H9 (cell line): ENCODE results near the gene L1CAM. TPM values are rescaled to one million over a fixed set of nuclear protein-coding genes. Genes with fewer than 3 reads are reported as not detected.
A peak's percentile ranks its signal among the peaks of the same experiment; 100 is the strongest.

ENCODE experiments used
- DNase-seq: peaks from one replicate; pipeline ENCODE4 v3.0.0-alpha.2; 2017
- H2AFZ ChIP-seq: one replicate; pipeline ENCODE4 v1.6.1; 2013; ENCODE audit warnings: mild to moderate bottlenecking, low read length, control low read depth, moderate library complexity
- H2AK5ac ChIP-seq: 2 replicates; pipeline ENCODE4 v1.6.1; 2013; ENCODE audit warnings: low read length, control low read depth, mixed read lengths; ENCODE audit not compliant: insufficient read length
- H2BK120ac ChIP-seq: one replicate; pipeline ENCODE4 v1.6.1; 2013; ENCODE audit warnings: low read depth, mild to moderate bottlenecking, low read length, control low read depth, inconsistent platforms; ENCODE audit not compliant: poor library complexity, severe bottlenecking
- H2BK12ac ChIP-seq: 2 replicates; pipeline ENCODE4 v1.6.1; 2013; ENCODE audit warnings: low read length, control low read depth, mixed read lengths, low read depth; ENCODE audit not compliant: insufficient read length
- H2BK15ac ChIP-seq: 2 replicates; pipeline ENCODE4 v1.6.1; 2013; ENCODE audit warnings: low read depth, low read length, control low read depth
- H2BK20ac ChIP-seq: one replicate; pipeline ENCODE4 v1.6.1; 2013; ENCODE audit warnings: low read depth, mild to moderate bottlenecking, low read length, control low read depth, inconsistent platforms; ENCODE audit not compliant: poor library complexity, severe bottlenecking
- H2BK5ac ChIP-seq: 2 replicates; pipeline ENCODE4 v1.6.1; 2013; ENCODE audit warnings: low read length, control low read depth, mixed read lengths; ENCODE audit not compliant: insufficient read length
- H3K14ac ChIP-seq: 2 replicates; pipeline ENCODE4 v1.6.1; 2013; ENCODE audit warnings: low read length, control low read depth; ENCODE audit not compliant: insufficient read depth
- H3K18ac ChIP-seq: 2 replicates; pipeline ENCODE4 v1.6.1; 2013; ENCODE audit warnings: low read depth, mild to moderate bottlenecking, mixed read lengths, low read length, control low read depth; ENCODE audit not compliant: insufficient read length
- H3K23ac ChIP-seq: 2 replicates; pipeline ENCODE4 v1.6.1; 2013; ENCODE audit warnings: low read length, control low read depth, mixed read lengths, low read depth; ENCODE audit not compliant: insufficient read length
- H3K23me2 ChIP-seq: 2 replicates; pipeline ENCODE4 v1.6.1; 2013; ENCODE audit warnings: low read depth, mild to moderate bottlenecking, mixed read lengths, low read length, control low read depth; ENCODE audit not compliant: insufficient read length, poor library complexity, severe bottlenecking
- H3K27ac ChIP-seq: 2 replicates; pipeline ENCODE4 v1.5.1; 2013; ENCODE audit warnings: low read length, control low read depth, mixed read lengths, low read depth; ENCODE audit not compliant: insufficient read length
- H3K27me3 ChIP-seq: 2 replicates; pipeline ENCODE4 v1.6.1; 2013; ENCODE audit warnings: low read length, control low read depth, inconsistent platforms; ENCODE audit not compliant: insufficient read depth
- H3K4ac ChIP-seq: 2 replicates; pipeline ENCODE4 v1.6.1; 2013; ENCODE audit warnings: low read depth, mild to moderate bottlenecking, control low read depth, inconsistent platforms, low read length, moderate library complexity
- H3K4me1 ChIP-seq: 2 replicates; pipeline ENCODE4 v1.6.1; 2013; ENCODE audit warnings: low read length, control low read depth, inconsistent platforms; ENCODE audit not compliant: insufficient read depth
- H3K4me2 ChIP-seq: 2 replicates; pipeline ENCODE4 v1.6.1; 2013; ENCODE audit warnings: low read length, control low read depth, mixed read lengths; ENCODE audit not compliant: insufficient read length, insufficient read depth
- H3K56ac ChIP-seq: 2 replicates; pipeline ENCODE4 v1.6.1; 2013; ENCODE audit warnings: low read depth, mild to moderate bottlenecking, mixed read lengths, low read length, control low read depth; ENCODE audit not compliant: insufficient read length
- H3K79me1 ChIP-seq: 2 replicates; pipeline ENCODE4 v1.6.1; 2013; ENCODE audit warnings: low read depth, mild to moderate bottlenecking, moderate library complexity, low read length, control low read depth, inconsistent platforms; ENCODE audit not compliant: insufficient read depth, poor library complexity, severe bottlenecking
- H3K79me2 ChIP-seq: 2 replicates; pipeline ENCODE4 v1.6.1; 2013; ENCODE audit warnings: low read length, control low read depth, inconsistent platforms; ENCODE audit not compliant: insufficient read depth
- H3K9ac ChIP-seq: 2 replicates; pipeline ENCODE4 v1.6.1; 2013; ENCODE audit warnings: low read length, control low read depth, mixed read lengths; ENCODE audit not compliant: insufficient read length; ENCODE audit errors: extremely low read depth
- H3K9me3 ChIP-seq: one replicate; pipeline ENCODE4 v1.6.1; 2013; ENCODE audit warnings: low read depth, low read length, inconsistent platforms; ENCODE audit not compliant: control insufficient read depth
- H3T11ph ChIP-seq: one replicate; pipeline ENCODE4 v1.6.1; 2013; ENCODE audit warnings: mild to moderate bottlenecking, low read length, control low read depth, inconsistent platforms
- H4K20me1 ChIP-seq: one replicate; pipeline ENCODE4 v1.6.1; 2013; ENCODE audit not compliant: control insufficient read depth, insufficient read length, insufficient read depth
- H4K5ac ChIP-seq: 2 replicates; pipeline ENCODE4 v1.6.1; 2013; ENCODE audit warnings: low read depth, mild to moderate bottlenecking, mixed read lengths, low read length, control low read depth; ENCODE audit not compliant: insufficient read length
- H4K8ac ChIP-seq: replicated peaks from 2 replicates; pipeline ENCODE4 v1.6.1; 2013; ENCODE audit warnings: low read length, control low read depth, mixed read lengths, low read depth; ENCODE audit not compliant: insufficient read length
- H4K91ac ChIP-seq: 2 replicates; pipeline ENCODE4 v1.6.1; 2013; ENCODE audit warnings: low read depth, mild to moderate bottlenecking, moderate library complexity, mixed read lengths, low read length, control low read depth; ENCODE audit not compliant: insufficient read length
- H3K27ac Mint-ChIP-seq, 3 experiments: 2 replicates in 2 of 3; 3 replicates in 1 of 3; pipeline ENCODE4 v1.8.0; 2020 to 2021; ENCODE audit warnings: mixed read lengths in 3 of 3, mild to moderate bottlenecking in 1 of 3, moderate library complexity in 1 of 3
- H3K27me3 Mint-ChIP-seq: 2 replicates; pipeline ENCODE4 v1.8.0; 2021; ENCODE audit warnings: low read depth, mild to moderate bottlenecking, moderate library complexity, mixed read lengths
- H3K36me3 Mint-ChIP-seq, 3 experiments: 2 replicates in 2 of 3; 3 replicates in 1 of 3; pipeline ENCODE4 v1.8.0; 2020 to 2021; ENCODE audit warnings: low read depth in 3 of 3, mixed read lengths in 3 of 3; ENCODE audit not compliant: insufficient read depth in 1 of 3
- H3K4me1 Mint-ChIP-seq, 2 experiments: 2 replicates each; pipeline ENCODE4 v1.8.0; 2020; ENCODE audit warnings: mixed read lengths in 2 of 2
- H3K4me3 Mint-ChIP-seq, 2 experiments: 2 replicates in 1 of 2; 3 replicates in 1 of 2; pipeline ENCODE4 v1.8.0; 2020 to 2021; ENCODE audit warnings: mild to moderate bottlenecking in 2 of 2, mixed read lengths in 2 of 2, moderate library complexity in 1 of 2
- H3K9me3 Mint-ChIP-seq, 2 experiments: 2 replicates in 1 of 2; 3 replicates in 1 of 2; pipeline ENCODE4 v1.8.0; 2020; ENCODE audit warnings: mild to moderate bottlenecking in 2 of 2, mixed read lengths in 2 of 2, moderate library complexity in 1 of 2
- WGBS: extraction: QIAGEN DNeasy Blood & Tissue Kit; methylation state at CpG from one replicate; pipeline ENCODE4 v1.1.7; 2013; ENCODE audit warnings: missing lambda C conversion rate, low lambda C conversion rate, mixed read lengths; ENCODE audit not compliant: insufficient read length; ENCODE audit errors: extremely low coverage; 5-methylcytosine and 5-hydroxymethylcytosine counted together
- total RNA-seq: library from RNA; stranded (reverse); gene quantifications from 2 replicates; pipeline ENCODE4 v1.2.1, GENCODE V29; 2021
- TF ChIP-seq, protein P1 (sequence below): fragments of 200-600 bp; sonication (generic); conservative IDR thresholded peaks from 3 replicates; pipeline ENCODE4 v1.8.0; 2021; ENCODE audit warnings: antibody characterized with exemption, mild to moderate bottlenecking

The L1CAM gene
- total RNA-seq, 1 experiment from 2014 or later: 22.7 TPM

DNA sequence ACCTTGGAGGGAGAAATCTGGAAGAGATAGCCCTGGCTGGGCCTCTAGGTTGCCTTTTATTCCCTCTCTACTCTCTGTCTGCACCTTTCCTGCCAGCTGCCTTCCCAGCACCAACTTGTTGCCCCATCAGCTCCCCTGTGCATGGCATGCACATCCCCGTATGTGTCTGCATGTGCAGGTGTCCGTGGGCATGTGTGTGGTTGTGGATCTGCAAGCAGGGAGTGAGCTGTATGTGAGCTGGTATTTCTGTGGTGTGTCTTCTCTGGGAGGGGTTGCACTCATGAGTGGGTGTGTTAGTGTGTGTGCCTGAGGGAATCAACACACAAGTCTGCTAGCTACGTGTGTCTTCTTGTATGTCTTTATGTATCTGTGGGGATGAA lies 9.9 kb downstream of the L1CAM start:
- no peak overlapping the region for H3K4ac ChIP-seq
- no peak overlapping the region for H3K14ac ChIP-seq
- no peak overlapping the region for H4K91ac ChIP-seq
- no peaks in the 10 kb centered on the region for H3K79me2 ChIP-seq
- H3K27me3 ChIP-seq: no peaks in the 10 kb centered on the region
- H3K4me1 Mint-ChIP-seq: peaks cover 27 to 58% of the 10 kb centered on the region in 2 experiments
- no peak overlapping the region for H3K23ac ChIP-seq
- H2BK20ac ChIP-seq: no peak overlapping the region
- H3K27me3 Mint-ChIP-seq: peaks cover 20% of the 10 kb centered on the region
- no peak for DNase-seq
- no peak overlapping the region for H2BK15ac ChIP-seq
- peak overlapping the region in 1 of 2 experiments; percentile 63; a peak in 4 of 5 replicates for H3K4me3 Mint-ChIP-seq
- H2BK12ac ChIP-seq: no peak overlapping the region
- no peak overlapping the region for H3K27ac ChIP-seq
- H3K79me1 ChIP-seq: no peaks in the 10 kb centered on the region
- H2AFZ ChIP-seq: no peak overlapping the region
- no peak overlapping the region for H3K27ac Mint-ChIP-seq
- no peak overlapping the region for H4K8ac ChIP-seq
- no peak overlapping the region for H2BK5ac ChIP-seq
- no peak overlapping the region for H2AK5ac ChIP-seq
- H3K9me3 Mint-ChIP-seq: peaks cover 72 to 83% of the 10 kb centered on the region in 2 experiments
- H4K5ac ChIP-seq: no peak overlapping the region
- WGBS: no CpG with 5 or more reads among the region's 3 CpGs
- H3K9me3 ChIP-seq: no peaks in the 10 kb centered on the region
- H3K18ac ChIP-seq: no peak overlapping the region
- H3K4me2 ChIP-seq: peak overlapping the region; percentile 8
- H2BK120ac ChIP-seq: no peak overlapping the region
- H3K4me1 ChIP-seq: no peaks in the 10 kb centered on the region; the same call in none of the 2 replicates
- H3K9ac ChIP-seq: no peak overlapping the region
- no peak overlapping the region for H3T11ph ChIP-seq
- no peaks in the 10 kb centered on the region for H4K20me1 ChIP-seq
- TF ChIP-seq, protein P1, sequence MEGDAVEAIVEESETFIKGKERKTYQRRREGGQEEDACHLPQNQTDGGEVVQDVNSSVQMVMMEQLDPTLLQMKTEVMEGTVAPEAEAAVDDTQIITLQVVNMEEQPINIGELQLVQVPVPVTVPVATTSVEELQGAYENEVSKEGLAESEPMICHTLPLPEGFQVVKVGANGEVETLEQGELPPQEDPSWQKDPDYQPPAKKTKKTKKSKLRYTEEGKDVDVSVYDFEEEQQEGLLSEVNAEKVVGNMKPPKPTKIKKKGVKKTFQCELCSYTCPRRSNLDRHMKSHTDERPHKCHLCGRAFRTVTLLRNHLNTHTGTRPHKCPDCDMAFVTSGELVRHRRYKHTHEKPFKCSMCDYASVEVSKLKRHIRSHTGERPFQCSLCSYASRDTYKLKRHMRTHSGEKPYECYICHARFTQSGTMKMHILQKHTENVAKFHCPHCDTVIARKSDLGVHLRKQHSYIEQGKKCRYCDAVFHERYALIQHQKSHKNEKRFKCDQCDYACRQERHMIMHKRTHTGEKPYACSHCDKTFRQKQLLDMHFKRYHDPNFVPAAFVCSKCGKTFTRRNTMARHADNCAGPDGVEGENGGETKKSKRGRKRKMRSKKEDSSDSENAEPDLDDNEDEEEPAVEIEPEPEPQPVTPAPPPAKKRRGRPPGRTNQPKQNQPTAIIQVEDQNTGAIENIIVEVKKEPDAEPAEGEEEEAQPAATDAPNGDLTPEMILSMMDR: no peak
- H3K56ac ChIP-seq: no peak overlapping the region
- H3K23me2 ChIP-seq: peaks cover 3% of the 10 kb centered on the region
- H3K36me3 Mint-ChIP-seq: peaks cover 6 to 24% (median 13%) of the 10 kb centered on the region in 3 experiments; a peak in 6 of 7 replicates
